ENCODE results near the gene NFIX.

The NFIX gene

DNA sequence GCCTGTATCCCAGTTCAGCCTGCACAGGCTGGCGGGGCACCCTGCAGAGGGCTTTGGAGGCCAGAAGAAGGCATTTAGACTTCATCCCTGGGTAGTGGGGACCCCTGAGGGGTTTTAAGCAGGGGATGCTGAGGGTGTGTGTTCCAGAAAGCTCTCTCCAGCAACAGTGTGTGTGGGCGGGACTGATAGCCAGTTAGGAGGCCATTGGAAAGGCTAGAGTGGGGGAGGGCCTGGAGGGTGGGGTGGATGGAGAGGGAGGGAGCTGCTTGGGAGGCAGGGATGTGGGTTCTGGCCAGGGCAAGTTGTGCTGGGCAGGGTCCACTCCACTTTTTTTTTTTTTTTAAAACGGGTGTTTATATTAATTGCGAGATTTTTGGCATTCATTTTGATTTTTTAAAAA is 79.1 kb downstream of the NFIX start:
- DNase-seq (ENCODE audit: low spot score): no peak

- DNase-seq (ENCODE audit: low spot score): no peak
Measured at GRCh38 chr19:13076320-13076719, 81.0 kb downstream of the NFIX start.

DNA sequence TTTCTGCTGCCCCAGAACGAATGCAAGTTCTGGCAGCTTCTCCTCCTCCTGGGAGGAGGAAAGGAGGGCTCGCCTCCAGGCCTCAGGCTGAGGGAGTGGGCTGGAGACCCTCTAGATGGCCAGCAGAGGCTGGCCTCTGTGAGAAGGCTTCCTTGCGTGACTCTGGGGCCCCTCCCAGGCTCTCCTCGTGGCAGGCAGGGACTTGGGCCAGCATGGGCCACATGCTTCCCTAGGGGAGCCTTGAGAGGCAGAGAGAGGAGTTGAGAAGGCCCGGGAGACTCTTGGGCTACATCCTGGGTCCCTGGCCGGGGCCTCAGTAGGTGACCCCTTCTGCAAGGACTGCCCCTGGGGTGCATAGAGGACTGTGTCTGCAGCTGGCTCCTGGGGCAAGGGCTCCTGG is 81.5 kb downstream of the NFIX start:
- DNase-seq (ENCODE audit: low spot score): no peak

GRCh38 chr19:13077240-13077639 is 82.0 kb downstream of the NFIX start:
- DNase-seq (ENCODE audit: low spot score): no peak

- no peak for DNase-seq (ENCODE audit: low spot score)
Measured at GRCh38 chr19:13078381-13078780, 83.1 kb downstream of the NFIX start.

DNA sequence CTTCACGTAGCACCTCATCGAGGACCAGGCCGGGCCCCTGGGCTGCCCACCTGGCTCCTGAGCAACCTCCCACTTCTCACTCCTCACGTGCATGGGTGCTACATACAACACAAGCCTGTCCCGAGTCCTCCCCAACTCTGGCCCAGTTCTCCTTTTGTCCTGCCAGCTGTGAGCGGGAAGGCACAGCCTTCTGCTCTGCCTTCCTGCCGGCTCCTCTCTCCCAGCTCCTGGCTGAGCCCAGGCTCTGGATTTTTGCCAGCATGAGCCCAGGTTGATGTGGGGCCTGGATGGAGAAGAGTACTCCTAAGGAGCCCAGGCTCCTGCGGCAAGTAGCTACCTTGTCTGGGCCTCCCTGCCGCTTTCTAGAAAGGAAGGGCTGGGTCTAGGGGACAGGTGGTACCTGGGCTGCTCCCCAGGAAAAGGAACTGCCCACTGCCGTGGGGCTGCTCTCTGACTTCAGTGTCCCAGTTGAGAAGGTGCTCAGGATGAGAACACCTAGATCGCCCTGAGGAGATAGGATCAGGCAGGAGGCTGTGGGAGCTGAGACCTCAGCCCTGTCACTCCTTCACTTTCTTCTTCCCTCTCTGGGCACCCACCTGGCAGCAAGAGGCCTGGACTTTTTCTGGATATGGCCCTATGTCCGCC is 83.7 kb downstream of the NFIX start:
- DNase-seq (ENCODE audit: low spot score): no peak

GRCh38 chr19:13079542-13079986 is 84.3 kb downstream of the NFIX start:
- DNase-seq (ENCODE audit: low spot score): no peak

DNA sequence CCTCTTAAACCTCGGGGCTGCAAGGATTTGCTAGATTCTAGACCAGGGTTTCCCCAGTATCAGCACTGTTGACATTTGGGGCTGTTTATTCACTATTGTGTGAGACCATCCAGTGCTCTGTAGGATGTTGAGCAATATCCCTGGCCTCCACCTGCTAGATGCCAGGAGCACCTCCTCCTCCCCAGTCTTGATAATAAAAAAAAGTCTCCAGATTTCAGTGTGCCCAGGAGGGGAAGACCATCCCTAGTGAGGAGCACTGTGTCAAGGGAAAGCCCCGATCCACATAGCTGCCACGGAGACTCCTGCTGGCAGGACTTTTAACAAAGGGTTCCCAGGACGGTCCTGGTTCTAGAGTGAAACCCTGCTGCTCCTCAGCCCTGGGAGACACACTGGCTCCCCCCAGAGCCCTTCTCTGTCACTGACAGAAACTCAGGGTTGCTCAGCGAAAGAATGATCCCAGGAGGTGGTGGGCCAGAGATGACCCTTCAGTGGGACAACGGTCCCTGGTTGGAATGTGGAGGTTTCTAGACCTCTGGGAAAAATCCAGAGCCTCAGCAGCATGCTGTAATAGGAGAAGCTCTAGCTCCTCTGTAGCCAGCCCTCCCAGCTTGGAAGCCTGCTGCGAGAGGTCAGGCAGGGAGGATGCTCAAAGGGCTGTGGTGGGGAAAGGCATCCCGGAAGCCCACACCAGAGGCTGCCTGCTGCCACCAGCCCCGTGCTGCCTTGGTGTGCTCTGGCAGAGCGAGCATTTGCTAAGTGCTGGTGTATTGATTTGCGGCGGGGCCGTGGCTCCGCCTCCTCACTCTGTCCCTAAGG is 87.1 kb downstream of the NFIX start:
- DNase-seq (ENCODE audit: low spot score): no peak

DNA sequence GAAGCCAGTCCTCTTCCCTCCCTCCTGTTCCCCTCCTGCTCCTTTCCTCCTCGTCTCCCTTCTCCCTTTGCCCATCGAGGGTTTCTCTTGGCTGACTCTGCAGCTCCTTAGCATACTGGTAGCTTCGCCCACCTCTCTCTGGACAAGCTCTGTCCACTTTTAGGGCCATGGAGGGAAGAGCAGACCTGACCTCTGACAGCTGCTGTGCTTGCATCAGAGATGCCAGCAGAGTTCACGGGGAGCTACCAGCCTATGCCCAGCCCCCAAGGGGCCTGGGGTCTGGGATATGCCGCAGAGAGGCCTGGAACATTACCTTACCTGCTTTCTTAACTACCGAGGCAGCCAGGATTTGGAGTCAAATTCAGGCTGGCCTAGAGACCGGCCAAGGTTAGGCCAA is 87.7 kb downstream of the NFIX start:
- DNase-seq (ENCODE audit: low spot score): no peak

- no peak for DNase-seq (ENCODE audit: low spot score)
Measured at GRCh38 chr19:13083627-13084026, 88.4 kb downstream of the NFIX start.

- DNase-seq (ENCODE audit: low spot score): no peak
Measured at GRCh38 chr19:13085666-13086065, 90.4 kb downstream of the NFIX start.

DNA sequence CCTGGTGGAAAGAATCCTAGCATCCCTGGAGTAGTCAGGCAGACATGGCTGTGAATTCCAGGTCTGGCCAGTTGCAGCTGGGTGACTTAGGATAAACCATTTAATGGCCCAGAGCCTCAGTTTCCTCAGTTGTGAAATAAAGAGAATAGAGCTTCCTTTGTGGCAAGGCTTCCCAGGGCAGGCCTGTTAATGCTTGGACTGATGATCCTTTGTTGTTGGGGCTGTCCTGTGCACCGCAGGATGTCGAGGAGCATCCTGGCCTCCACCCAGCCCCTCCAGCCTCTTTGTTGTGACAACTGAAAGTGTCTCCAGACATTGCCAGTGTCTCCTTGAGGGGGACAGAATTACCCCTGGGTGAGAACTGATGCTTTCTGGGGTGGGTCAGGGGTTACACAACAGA is 91.1 kb downstream of the NFIX start:
- DNase-seq (ENCODE audit: low spot score): no peak

DNA sequence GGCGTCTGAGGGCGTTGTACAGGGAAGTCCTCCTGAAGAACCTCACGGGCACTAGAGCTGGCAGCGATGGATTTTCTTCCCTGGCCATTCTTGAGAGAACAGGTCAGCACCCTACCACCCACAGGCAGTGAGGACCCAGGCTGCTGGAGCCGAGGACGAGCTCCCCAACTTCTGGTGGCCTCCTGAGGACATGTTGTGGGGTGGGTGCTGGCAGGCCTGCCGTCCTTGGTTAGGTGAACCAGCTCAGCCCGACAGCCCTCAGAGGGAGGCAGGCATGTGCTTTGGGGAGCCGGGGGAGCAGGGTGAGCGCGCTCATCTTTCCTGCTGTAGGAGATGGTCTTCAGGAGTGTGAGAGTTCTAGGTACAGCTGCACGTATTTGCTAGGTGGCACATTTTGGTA is 92.0 kb downstream of the NFIX start:
- no peak for DNase-seq (ENCODE audit: low spot score)

- DNase-seq (ENCODE audit: low spot score): no peak
Measured at GRCh38 chr19:13087795-13088537, 92.7 kb downstream of the NFIX start.

GRCh38 chr19:13089139-13089856 is 94.0 kb downstream of the NFIX start:
- peak; percentile 45 for DNase-seq (ENCODE audit: low spot score)

GRCh38 chr19:13089857-13090507 is 94.7 kb downstream of the NFIX start:
- no peak for DNase-seq (ENCODE audit: low spot score)

DNA sequence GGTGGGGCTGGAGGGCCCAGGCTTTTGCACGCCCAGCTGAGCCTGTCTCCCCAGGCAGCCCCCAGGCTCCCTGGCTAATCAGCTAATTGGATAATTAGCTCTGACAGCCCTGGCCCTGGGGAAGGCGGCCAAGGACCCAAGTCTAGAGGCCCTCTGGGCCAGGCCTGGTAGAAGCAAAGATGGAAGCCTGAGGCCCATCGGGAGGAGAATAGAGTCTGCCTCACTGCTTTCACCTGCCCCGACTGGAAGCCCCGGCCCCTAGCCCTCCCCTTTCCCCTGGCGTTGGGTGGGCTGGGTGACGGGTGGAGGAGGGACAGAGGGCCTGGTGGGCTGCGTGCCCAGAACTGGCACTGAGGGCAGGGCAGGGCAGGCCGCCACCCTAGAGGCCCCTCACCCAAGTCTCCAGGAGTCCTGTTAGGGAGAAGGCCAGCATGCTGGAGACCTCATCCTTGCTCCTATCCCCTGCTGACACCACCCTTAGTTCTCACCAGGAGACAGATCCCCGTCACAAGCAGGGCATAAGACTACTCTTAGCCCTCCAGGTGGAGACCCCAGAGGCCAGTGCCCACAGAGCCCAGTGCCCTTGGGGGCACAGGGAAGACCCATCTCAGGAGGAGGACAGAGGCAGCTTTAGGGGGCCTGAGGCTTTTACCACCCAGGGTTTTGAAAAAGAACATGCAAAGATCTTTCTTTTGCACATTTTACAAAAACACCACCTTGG is 95.4 kb downstream of the NFIX start:
- no peak for DNase-seq (ENCODE audit: low spot score)

DNA sequence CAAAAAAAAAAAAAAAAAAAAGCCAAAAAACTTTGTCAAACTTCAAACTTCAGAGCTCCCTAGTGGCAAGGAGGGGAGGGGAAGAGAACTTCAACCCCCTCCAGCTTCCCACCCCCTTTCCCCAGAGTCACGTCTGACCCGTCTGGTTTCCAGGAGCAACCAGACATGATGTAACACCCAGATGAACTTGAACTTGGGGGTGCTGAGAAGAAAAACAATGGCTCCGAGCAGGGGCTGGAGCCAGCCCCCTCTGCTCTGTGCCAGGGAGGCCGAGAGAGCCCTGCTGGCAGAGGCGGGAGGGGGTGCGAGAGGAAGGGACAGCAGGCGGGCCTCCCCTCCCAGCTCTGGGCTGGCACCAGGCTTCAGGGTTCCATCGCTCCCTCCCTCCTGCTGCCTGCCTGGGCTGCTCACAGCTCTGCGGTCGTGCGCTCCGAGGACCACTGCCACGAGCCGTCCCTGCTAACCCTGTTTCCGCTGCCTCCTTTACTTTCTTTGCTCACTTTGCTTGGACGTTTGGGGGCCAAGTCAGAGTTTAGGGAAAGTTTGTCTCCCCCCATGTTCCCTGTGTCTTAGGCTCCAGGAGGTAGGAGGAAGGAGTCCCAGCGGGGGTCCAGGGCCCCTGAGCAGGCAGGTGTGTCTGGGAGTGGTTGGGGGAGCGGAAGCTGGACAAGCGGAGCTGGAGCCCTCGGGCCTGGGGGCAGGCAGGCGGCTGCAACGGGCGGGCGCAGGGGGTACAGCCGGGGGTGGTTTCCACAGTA is 96.3 kb downstream of the NFIX start:
- DNase-seq (ENCODE audit: low spot score): no peak

DNA sequence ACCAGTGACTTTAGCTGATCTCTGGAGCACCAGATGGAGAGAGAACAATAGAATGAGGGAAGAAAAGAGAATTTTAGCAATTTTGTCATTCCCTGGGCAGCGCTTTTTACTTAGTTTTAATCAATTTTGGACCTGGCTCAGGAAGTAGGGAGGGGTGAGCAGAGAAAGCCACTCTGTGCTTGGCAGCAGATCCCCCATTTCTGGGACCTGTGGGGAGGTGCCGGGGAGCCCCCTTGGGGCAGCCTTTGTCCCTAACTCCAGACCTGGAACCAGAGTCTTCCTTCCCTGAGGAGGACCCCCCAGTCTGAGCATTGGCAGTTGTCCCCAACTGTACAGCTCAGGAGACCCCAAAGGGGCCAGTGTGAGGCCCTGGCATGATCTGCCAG is 96.9 kb downstream of the NFIX start:
- DNase-seq (ENCODE audit: low spot score): no peak

- DNase-seq (ENCODE audit: low spot score): no peak
Measured at GRCh38 chr19:13092606-13093235, 97.4 kb downstream of the NFIX start.

All from germinal center (tissue), 1 donor.